Hematopoietic multipotent progenitor cell treated with erythropoietin and hydrocortisone succinate and interleukin-3 and kit ligand, for 15 days (in vitro differentiated cells): ENCODE measurements around the gene RTRAF.

ENCODE experiments used
- DNase-seq: peaks from one replicate; pipeline ENCODE4 v3.0.0-alpha.2; 2015; ENCODE audit warnings: low spot score

Gene RTRAF

GRCh38 chr14:52049721-52050588 lies 60.6 kb downstream of the RTRAF start:
- DNase-seq = no peak

GRCh38 chr14:52051251-52051650 lies 61.9 kb downstream of the RTRAF start:
- no peak for DNase-seq

- no peak for DNase-seq
Observed at GRCh38 chr14:52051871-52052270, 62.5 kb downstream of the RTRAF start.

DNA sequence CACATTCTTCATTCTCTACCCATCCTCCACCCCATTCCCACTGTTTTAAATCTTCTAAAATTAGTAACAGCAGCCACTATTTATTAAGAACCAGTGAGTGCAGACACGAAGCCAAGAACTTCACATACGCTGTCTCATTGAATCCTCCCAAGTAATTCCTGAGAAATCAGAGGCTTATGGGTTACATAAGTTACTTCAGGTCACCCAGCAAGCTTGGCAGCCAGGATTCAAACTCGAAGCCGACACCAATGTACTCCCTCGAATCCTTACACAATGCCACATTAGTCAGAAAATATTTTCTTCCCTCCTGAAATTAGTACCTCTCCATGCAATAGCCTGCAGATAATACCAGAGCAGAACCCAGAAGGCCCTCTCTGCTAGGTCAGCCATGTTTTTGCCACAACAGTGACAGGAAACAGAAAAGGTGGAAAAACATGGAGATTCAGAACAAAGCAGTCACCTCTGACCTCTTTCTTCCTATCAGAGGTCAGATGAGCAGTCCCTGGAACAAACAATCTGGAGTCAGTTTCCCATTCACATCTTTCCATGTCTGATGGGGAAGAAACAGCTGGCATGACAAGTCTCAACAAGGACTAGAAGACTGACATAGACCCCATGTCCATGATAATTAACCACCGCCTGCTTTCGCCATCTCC lies 63.1 kb downstream of the RTRAF start:
- no peak for DNase-seq

GRCh38 chr14:52053044-52053443 lies 63.7 kb downstream of the RTRAF start:
- no peak for DNase-seq

DNA sequence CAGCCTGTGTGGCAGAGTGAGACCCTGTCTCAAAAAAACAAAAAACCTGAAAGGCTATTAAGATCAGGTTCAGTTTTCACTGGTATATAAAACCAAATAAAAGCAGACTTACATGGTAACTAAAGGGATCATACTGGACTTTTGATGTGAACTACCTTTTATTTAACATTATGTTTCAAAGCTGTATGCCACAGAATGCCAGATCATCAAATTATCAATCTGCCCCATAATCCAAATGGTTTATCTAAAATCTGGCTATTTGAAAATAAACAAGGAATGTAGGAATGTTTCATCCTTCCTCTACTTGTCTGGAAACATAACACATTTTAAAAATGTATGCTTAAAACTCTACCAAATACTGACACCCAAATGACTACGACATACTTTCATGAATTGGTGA lies 65.3 kb downstream of the RTRAF start:
- no peak for DNase-seq

DNA sequence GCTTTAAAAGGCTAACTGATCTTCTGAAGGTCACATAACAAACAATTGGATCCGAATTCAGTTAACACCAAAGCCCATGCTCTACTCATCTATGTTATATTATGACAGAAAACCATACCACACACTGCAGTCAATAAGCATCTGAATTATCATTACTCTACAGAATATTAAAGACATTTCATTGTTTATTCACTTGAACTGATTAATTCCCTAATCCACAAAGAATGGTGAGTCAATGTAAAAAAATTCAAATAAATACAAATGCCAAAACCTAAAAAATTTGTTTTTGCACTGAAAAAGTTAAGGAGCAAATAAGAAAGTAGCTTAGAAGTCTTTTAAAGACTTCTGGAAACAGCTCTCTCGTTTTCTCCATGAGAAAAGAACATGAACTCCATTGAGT lies 65.8 kb downstream of the RTRAF start:
- DNase-seq = no peak

DNA sequence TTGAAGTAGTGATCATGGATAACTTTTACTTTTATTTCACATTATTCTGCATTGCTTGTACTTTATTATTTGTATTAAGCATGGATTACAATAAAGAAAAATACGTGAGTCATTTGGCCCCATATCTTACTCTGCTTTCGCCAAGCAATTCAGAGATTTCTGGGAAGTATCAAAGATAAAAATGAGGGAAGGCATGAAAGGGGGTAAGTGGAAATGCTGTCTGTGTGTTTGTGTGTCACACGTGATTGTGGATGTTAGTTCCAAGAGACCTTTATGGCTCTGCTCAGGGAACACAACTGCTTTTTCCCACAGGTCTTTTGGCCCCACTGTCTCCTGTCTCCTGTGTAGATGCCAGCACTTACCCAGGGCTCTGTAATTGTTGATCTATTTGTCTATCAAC lies 69.0 kb downstream of the RTRAF start:
- DNase-seq = no peak

DNA sequence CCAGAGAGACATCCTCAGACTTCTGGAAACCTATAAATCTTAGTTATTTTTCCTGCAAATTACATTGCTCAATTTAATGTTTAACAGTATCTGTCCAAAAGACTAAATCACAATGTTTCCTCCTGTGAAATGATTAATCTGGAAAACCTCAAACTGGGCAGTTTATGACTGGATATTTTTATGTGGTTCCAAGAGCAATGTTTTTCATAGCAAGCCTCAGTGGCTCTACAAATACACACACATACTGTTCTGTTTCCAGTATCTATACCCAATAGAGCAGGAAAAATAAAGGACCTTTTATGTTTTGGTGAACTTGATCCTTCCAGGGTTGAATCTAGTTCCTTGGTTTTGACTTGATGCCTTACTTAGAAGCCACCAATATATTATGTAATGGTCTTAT lies 70.3 kb downstream of the RTRAF start:
- no peak for DNase-seq

DNA sequence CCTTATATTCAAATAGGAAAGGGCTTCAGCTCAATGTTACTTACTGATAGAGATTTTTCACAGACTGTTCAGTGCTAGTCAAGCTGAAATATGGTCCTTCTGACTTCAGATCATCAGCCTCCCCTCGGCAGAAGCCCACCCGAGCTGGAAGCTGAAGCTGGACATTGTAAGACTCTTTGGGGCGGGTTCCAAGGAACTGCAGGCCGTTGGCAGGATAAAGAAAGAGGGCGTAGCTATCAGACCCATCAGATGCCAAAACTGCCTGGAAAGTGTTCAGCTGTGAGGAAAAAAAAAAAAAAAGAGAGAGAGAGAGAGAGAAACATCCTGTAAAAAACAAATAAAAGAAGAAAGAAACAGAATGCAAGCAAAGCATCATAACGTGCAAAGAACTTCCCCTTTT lies 70.7 kb downstream of the RTRAF start:
- DNase-seq = no peak
